Activated naive CD4-positive, alpha-beta T cell treated with anti-CD3 and anti-CD28 coated beads, Interleukin-2, amount 10 ng/mL, durations not matched to agents 7 days and 5 days (primary cell): ENCODE data around the gene ZDHHC14.

Source experiments
- CTCF ChIA-PET: fragments of 350-600 bp; sonication (Branson Sonifier 250); formaldehyde crosslinking; loops from one replicate; lab custom pipeline; 2021; ENCODE audit warnings: antibody characterized with exemption; lab: Charles Lee
- DNase-seq: peaks from one replicate; pipeline ENCODE4 v3.0.0-alpha.2; 2020
- H3K27ac Mint-ChIP-seq: one replicate; pipeline ENCODE4 v1.8.0; 2021; ENCODE audit warnings: mild to moderate bottlenecking, moderate library complexity, mixed read lengths
- H3K27me3 Mint-ChIP-seq: one replicate; pipeline ENCODE4 v1.8.0; 2021; ENCODE audit warnings: mild to moderate bottlenecking, mixed read lengths
- H3K36me3 Mint-ChIP-seq: one replicate; pipeline ENCODE4 v1.8.0; 2021; ENCODE audit warnings: mixed read lengths
- H3K4me1 Mint-ChIP-seq: one replicate; pipeline ENCODE4 v1.8.0; 2021; ENCODE audit warnings: mixed read lengths
- H3K4me3 Mint-ChIP-seq: one replicate; pipeline ENCODE4 v1.8.0; 2021; ENCODE audit warnings: mild to moderate bottlenecking, moderate library complexity, mixed read lengths
- H3K9me3 Mint-ChIP-seq: one replicate; pipeline ENCODE4 v1.8.0; 2021; ENCODE audit warnings: mixed read lengths

ZDHHC14 gene

DNA sequence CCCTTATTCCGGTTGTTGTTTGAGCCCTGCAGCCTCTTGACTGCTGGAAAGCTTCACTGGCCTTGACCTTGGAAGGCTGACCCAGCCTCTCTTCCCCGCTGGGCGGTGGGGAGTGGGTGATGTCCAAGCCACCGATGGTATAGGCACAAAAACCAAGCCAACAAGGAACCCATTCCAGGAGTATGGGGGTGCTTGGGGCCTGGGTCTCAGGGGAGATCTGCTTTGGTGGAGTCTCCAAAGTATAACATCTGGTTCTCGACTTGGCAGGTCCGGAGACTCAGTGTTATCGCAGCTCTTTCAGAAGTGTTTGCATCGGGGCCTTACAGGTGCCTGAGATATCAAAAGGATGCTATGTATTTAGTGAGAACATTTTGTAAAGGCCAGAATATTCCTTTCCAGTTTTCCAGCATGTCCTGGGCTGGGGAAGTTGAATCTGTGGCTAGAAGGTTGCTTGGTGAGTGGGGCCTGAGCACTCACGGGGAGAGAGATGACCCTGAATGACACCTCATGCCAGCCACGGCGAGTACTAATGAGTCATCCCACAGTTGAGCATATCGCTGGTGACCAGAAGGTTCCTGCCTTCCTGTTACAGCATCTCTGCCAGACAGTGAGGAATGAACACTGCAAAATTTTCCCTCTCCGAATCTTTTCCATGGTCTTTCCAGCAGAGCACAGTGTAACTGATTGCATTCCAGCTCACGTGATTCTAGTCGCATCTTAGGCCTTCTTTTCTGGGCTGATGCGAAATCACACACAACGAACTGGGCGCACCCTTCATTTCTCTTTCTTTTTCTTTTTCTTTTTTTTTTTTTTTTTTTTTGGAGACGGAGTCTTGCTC is 133.9 kb downstream of the ZDHHC14 start:
- Mint-ChIP-seq H3K4me3 (no peak overlapping the region), H3K27me3 (peaks cover 13% of the 10 kb centered on the region), H3K36me3 (no peaks in the 10 kb centered on the region), H3K9me3 (no peaks in the 10 kb centered on the region), H3K4me1 (peaks cover 12% of the 10 kb centered on the region), H3K27ac (no peak overlapping the region)
- no peak for DNase-seq
- CTCF ChIA-PET, result interaction anchor here (0.6 kb wide), 1 partner anchor 57 kb away, joined by 3 read pairs; no protein-coding TSS in a partner anchor

DNA sequence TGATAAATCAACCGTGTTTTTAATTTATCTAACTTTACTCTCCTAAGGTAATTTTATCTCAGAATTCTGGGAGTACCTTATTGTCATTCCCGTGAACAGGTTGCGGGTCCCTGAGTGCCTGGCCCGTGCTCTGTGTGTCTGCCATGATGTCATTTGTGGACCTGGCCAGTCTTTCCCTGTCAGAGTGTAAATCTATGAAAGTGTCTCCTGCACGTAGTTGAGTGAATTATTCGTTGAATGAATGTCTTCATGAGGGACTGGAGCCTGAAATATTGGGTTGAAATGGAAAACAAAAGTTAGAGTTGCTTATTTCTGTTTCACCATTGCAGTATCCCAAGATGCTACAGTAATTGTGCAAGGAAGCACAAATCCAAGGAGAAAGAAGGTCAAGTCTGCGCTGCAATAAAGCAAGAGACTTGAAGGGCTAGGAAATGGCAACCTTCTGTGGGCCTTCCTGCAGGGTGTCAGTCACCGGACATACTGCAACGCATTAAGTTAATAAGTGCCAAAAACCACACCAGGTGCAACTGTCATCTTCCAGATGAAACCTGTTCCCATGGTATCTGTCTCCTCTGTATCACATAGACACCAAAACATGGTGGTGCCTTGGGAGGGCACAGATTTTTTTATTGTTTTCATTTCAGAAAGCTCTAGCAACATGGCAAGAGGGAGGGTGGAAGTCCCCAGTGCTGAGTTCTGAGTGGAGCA is 135.5 kb downstream of the ZDHHC14 start:
- Mint-ChIP-seq H3K27ac (no peak overlapping the region), H3K27me3 (peaks cover 4% of the 10 kb centered on the region), H3K4me1 (no peaks in the 10 kb centered on the region), H3K9me3 (no peaks in the 10 kb centered on the region), H3K36me3 (no peaks in the 10 kb centered on the region), H3K4me3 (no peak overlapping the region)
- CTCF ChIA-PET, result no interaction called here
- no peak for DNase-seq

DNA sequence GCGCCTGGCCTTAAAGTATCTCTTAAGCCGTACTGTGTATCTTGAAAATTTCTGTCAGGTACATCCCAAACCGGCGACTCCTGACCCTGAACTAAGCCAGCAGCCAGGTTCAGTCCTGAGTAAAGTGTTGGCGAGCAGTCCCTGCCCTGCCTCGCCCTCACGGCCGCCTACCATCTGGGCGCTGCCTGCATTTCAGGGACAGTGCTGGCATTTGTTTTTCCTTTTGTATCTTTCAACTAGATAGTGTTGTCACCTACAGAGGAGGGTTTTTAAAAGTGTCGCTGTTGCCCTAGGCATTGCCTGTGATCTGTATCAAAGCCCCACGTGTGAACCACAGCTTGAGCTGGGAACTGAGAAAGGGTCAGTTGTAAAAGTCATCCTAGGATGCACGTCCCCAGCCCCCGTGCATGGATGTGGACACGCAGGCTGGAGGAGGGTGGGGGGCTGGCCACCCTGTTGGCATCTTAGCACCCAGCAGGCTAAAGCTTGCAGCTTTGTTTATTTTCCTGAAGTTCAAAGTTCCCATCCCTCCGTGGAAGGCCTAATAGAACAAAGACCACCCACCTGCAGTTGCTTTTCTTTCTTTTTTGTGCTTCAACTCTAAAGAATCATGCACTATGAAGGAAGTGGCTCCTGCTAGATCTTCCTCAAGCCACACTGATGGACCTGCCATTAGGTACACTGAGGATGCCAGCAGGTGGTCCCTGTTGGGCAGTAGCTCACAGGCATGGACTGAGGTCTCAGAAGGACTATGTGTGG is 136.8 kb downstream of the ZDHHC14 start:
- no peaks in the 10 kb centered on the region for H3K36me3 Mint-ChIP-seq
- DNase-seq, result no peak
- no peaks in the 10 kb centered on the region for H3K9me3 Mint-ChIP-seq
- no peak overlapping the region for H3K4me3 Mint-ChIP-seq
- no peak overlapping the region for H3K27ac Mint-ChIP-seq
- CTCF ChIA-PET, result interaction anchor here (1.3 kb wide), 1 partner anchor 113 kb away, joined by 3 read pairs; no protein-coding TSS in a partner anchor
- no peaks in the 10 kb centered on the region for H3K4me1 Mint-ChIP-seq
- H3K27me3 Mint-ChIP-seq, result peaks cover 4% of the 10 kb centered on the region

DNA sequence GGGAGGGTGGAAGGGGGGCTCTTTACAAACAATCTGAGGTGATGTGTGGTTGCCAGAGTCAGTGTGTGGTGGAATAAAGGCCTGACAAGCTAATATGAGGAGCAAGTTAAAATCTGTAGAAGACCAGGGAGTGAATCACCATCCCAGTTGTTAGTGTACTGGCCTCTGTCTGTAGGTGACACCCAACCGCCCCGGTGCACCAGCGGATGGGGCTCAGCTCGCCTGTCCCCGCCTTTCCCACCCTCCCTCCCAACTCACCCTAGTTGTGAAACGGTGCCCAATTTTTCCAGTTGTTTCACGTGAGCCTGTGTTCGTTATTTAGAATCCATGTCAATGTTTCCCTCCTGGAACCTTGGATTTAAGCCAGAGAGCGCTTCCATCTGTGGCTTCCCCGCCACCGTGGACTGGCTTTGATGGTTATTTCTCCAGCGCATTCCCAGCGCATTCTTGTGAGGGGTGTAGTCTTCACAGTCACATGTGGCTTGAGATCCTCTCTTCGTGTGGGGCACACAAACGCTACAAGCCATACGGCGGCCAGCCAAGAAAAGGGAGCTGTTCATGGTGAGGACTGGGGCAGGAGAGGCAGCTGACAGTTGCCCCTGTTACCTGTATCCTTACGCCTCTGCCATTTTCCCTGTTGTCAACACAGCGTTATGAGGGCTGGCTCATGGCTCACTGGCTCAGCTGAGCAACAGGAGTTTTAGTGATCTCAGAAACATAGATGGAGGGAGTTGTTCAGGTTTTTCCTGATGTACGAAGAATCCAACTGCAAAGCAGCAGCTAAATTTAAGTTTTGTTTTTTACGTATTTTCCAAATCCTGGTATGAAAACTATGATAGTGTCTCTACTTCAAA is 137.6 kb downstream of the ZDHHC14 start:
- CTCF ChIA-PET, result interaction anchor here (0.6 to 1.3 kb wide), 2 partner anchors 112 to 204 kb away, joined by 3 read pairs; no protein-coding TSS in a partner anchor
- no peak for DNase-seq
- H3K27ac Mint-ChIP-seq, result no peak overlapping the region
- no peaks in the 10 kb centered on the region for H3K9me3 Mint-ChIP-seq
- H3K4me1 Mint-ChIP-seq, result no peaks in the 10 kb centered on the region
- H3K27me3 Mint-ChIP-seq, result peaks cover 4% of the 10 kb centered on the region
- H3K4me3 Mint-ChIP-seq, result no peak overlapping the region
- no peaks in the 10 kb centered on the region for H3K36me3 Mint-ChIP-seq

DNA sequence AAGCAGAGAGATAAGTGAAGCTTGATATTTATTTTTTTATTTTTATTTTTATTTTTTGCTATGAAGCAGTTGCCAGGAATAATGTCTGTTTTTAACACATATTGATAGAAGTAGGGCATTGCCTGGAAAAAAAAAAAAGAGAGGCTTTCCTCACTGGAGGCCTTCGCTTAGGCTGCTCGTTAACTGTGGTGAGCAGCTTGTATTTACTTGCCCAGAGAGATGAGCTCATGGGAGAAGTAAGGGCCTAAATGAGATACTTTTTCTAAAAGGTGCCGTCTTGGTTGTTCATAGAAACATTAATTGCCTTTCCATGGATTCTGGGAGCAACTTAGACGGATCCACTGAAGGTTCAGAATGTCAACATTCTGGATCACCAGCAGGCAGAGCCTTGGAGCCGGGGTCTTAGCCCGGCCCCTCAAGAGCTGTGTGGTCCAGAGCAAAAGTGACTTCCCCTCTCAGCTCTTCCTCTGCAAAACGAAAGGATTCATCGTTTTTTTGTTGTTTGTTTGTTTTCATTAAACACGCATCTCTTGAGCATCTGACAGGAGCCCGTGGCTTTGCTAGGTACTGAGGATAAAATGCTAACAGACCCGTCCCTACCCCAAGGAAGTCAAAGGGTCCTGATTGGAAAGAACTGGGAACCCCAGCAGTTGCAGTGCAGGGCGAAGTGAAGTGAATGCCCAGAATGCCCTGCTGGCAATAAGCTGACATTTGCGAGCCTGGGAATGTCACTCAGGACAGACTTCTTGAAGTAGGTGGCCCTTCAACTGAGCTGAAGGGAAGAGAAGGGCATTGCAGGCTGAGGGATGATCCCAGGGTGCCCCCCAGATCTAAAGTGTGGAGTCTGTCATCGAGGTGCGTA is 138.5 kb downstream of the ZDHHC14 start:
- no peak for DNase-seq
- no peaks in the 10 kb centered on the region for H3K4me1 Mint-ChIP-seq
- CTCF ChIA-PET, result interaction anchor here (0.6 kb wide), 1 partner anchor 204 kb away, joined by 3 read pairs; no protein-coding TSS in a partner anchor
- no peak overlapping the region for H3K4me3 Mint-ChIP-seq
- no peaks in the 10 kb centered on the region for H3K9me3 Mint-ChIP-seq
- no peak overlapping the region for H3K27ac Mint-ChIP-seq
- H3K36me3 Mint-ChIP-seq, result no peaks in the 10 kb centered on the region
- peaks cover 4% of the 10 kb centered on the region for H3K27me3 Mint-ChIP-seq

DNA sequence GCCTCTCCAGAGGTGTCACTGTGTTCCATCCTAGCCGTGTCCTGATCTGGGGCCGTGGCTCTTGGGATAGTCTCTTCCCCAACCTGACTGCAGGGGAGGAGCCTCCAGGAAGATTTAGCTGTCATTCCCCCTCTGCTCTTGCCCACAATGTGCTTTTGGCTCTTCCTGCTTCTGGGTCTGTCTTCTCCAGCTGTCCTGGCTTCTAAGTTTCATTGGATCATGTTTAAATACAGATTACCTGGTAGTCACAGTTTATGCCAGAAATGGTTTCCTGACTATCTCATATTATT is 139.1 kb downstream of the ZDHHC14 start:
- Mint-ChIP-seq H3K4me1 (no peaks in the 10 kb centered on the region), H3K9me3 (no peaks in the 10 kb centered on the region), H3K4me3 (no peak overlapping the region), H3K27ac (no peak overlapping the region), H3K36me3 (no peaks in the 10 kb centered on the region), H3K27me3 (peaks cover 4% of the 10 kb centered on the region)
- no peak for DNase-seq
- CTCF ChIA-PET, result no interaction called here

DNA sequence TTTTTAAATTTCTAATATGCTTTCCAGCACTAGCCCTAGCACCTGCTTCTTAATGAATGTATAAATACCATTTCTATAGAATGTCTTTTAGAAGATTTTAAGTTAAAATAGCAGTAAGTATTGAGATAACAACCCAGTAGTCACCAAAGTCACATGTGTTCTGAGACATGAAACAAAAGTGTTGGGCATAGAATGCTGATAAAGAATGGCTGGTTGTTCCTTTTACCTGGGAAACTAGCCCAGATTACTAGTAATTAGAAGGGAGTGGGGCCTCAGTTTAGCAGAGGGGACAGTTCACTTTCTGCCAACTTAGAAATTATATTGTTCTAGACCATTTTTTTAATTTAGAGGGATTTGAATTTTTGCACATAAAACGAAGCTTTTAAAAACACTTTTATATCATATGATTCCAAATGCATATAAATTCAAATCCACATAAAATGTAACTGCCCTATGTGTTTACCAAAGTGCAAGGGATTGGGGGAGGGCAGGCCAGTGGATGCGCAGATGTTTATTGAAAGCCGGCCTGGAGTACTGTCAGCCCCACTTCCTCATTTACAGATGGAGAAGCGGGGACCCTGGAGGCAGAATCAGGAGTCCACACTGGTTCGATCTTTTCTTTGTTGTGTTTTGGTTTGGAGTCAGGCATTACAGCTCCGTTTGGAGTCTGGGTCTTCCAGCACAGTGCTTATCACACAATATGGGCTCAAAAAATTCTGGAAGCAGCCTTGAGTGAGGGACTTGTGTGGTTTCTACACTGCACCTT is 139.8 kb downstream of the ZDHHC14 start:
- peaks cover 4% of the 10 kb centered on the region for H3K27me3 Mint-ChIP-seq
- CTCF ChIA-PET, result interaction anchor here (0.5 kb wide), 1 partner anchor 22 kb away, joined by 3 read pairs; no protein-coding TSS in a partner anchor
- H3K4me3 Mint-ChIP-seq, result no peak overlapping the region
- H3K27ac Mint-ChIP-seq, result no peak overlapping the region
- peaks cover 1% of the 10 kb centered on the region for H3K36me3 Mint-ChIP-seq
- H3K9me3 Mint-ChIP-seq, result peaks cover under 1% of the 10 kb centered on the region
- no peak for DNase-seq
- H3K4me1 Mint-ChIP-seq, result peaks cover 1% of the 10 kb centered on the region

DNA sequence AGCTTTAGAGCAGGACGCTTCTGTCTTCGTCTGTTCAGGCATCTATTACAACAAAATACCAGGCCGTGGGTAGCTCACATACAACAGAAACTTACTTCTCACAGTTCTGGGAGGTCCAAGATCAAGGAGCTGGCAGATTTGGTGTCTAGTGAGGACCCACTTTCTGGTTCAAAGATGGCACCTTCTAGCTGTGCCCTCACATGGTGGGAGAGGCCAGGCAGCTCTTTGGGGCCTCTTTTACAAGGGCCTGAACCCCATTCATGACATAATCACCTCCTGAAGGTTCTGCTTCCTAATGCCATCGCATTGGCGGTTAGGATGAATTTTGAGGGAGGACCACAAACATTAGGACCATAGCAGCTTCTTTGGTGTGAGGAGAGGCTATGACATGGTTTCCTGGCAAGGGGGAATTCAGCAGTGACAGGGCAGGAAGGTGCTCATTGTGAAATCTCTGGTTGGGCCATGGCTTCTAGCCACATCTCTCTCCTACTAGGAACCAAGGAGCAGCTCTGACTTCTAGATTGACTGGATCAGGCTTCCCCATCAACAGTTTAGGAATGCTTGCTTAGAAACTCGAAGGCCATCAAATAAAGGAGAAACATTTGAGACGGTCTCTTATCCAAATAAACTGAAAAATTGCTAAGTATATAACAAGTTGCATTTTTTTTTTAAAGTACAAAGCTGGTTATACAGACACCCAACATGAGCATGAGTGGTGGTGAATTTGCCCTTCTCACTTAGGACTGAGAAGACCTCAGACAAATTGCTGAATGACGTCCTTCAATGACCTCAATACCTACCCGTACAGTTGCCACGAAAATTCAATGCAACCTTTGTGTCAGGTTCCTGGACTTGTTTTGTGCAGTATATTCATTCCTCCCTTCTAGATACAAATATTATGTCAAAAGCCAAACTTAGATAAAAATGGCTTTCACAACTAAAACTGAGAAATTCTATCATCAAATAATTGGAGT is 140.7 kb downstream of the ZDHHC14 start:
- H3K4me3 Mint-ChIP-seq, result no peak overlapping the region
- H3K27me3 Mint-ChIP-seq, result peaks cover 4% of the 10 kb centered on the region
- peaks cover 4% of the 10 kb centered on the region for H3K36me3 Mint-ChIP-seq
- DNase-seq, result no peak
- CTCF ChIA-PET, result no interaction called here
- peaks cover 10% of the 10 kb centered on the region for H3K4me1 Mint-ChIP-seq
- peaks cover 6% of the 10 kb centered on the region for H3K9me3 Mint-ChIP-seq
- H3K27ac Mint-ChIP-seq, result no peak overlapping the region

DNA sequence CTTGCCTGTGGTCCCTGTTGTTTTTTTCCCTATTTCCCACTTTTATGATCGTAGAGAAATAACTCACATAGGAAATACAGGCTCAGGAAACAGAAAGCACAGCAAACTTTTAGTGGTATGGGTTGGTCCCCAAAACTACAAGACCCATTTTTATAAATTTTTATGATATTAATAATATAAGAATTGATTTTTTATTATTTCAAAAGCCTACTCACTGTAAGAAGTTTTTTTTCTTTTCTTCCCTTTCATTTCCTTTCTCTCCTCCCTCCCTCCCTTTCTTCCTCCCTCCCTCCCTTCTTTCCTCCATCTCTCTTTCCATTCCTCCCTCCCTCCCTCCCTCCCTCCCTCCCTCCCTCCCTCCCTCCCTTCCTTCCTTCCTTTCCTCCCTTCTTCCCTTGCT is 141.5 kb downstream of the ZDHHC14 start:
- H3K4me1 Mint-ChIP-seq, result peaks cover 18% of the 10 kb centered on the region
- H3K27ac Mint-ChIP-seq, result no peak overlapping the region
- peaks cover 6% of the 10 kb centered on the region for H3K9me3 Mint-ChIP-seq
- H3K27me3 Mint-ChIP-seq, result peaks cover 4% of the 10 kb centered on the region
- CTCF ChIA-PET, result no interaction called here
- peaks cover 4% of the 10 kb centered on the region for H3K36me3 Mint-ChIP-seq
- DNase-seq, result no peak
- no peak overlapping the region for H3K4me3 Mint-ChIP-seq

DNA sequence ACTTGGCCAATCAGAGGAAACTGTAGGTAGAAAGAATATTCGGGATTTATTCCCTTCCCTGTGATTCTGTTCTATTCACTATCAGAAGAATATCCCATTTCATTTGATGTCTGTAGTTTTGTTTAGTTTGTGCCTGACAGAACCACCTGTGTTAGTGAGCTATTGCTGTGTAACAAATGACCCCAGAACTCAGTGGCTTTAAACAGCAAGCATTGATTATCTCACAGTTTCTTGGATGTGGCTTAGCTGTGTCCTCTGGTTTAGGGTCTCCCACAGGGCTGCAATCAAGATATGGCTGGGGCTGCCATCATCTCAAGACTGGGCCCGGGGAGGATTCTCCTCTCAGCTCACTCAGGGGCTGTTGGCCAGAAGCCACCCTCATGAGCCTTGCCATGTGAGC is 143.7 kb downstream of the ZDHHC14 start:
- H3K4me3 Mint-ChIP-seq, result no peak overlapping the region
- peaks cover 9% of the 10 kb centered on the region for H3K9me3 Mint-ChIP-seq
- peaks cover 3% of the 10 kb centered on the region for H3K27me3 Mint-ChIP-seq
- CTCF ChIA-PET, result interaction anchor here (2.0 kb wide), 1 partner anchor 144 kb away, joined by 4 read pairs; no protein-coding TSS in a partner anchor
- DNase-seq, result no peak
- H3K36me3 Mint-ChIP-seq, result peaks cover 7% of the 10 kb centered on the region
- H3K4me1 Mint-ChIP-seq, result peaks cover 27% of the 10 kb centered on the region
- H3K27ac Mint-ChIP-seq, result no peak overlapping the region

DNA sequence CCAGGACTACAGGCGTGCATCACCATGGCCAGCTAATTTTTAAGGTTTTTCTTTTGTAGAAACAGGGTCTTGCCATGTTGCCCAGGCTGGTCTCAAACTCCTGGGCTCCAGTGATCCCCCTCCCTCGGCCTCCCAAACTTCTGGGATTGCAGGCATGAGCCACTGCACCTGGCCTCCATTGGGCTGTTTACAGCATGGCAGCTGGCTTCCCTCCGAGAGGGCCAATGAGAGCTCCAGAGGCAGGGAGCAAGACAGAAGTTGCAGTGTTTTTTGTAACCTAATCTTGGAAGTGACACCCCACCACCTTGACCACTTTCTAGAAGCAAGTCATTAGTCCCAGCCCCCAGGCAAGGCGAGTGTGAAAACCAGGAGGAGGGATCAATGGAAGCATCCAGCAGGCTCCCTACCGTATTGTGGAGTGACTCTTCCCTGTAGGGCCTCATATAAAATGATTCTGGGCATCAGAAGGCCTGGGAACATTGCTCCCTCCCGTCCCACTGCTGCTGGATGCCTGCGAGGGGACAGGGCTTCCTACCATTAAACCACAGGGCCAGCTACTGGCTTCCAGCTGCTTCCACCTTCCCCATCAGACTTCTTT is 144.4 kb downstream of the ZDHHC14 start:
- Mint-ChIP-seq H3K36me3 (peaks cover 7% of the 10 kb centered on the region), H3K9me3 (peaks cover 9% of the 10 kb centered on the region), H3K4me1 (peaks cover 27% of the 10 kb centered on the region), H3K27ac (no peak overlapping the region), H3K4me3 (no peak overlapping the region), H3K27me3 (no peaks in the 10 kb centered on the region)
- DNase-seq, result no peak
- CTCF ChIA-PET, result interaction anchor here (2.0 kb wide), 1 partner anchor 143 kb away, joined by 4 read pairs; no protein-coding TSS in a partner anchor
